GM21381 (cell line): ENCODE data around the gene DMTF1.
"Not testable (repeated sequence)": the region's sequence is repeated elsewhere in the genome, so short reads cannot be mapped to it uniquely, and the experiment has no call there.

Experiments
- ATAC-seq: cut with Tn5 transposase; IDR thresholded peaks from one replicate; pipeline ENCODE4 v1.9.1; 2021; ENCODE audit warnings: mild to moderate bottlenecking, moderate library complexity; ENCODE audit not compliant: unreplicated experiment

The DMTF1 gene

GRCh38 chr7:87220734-87221215, 68.5 kb downstream of the DMTF1 start:
- ATAC-seq, result no peak

GRCh38 chr7:87223666-87224065, 71.4 kb downstream of the DMTF1 start:
- ATAC-seq, result no peak

- no peak for ATAC-seq
Observed at GRCh38 chr7:87225696-87226095, 73.4 kb downstream of the DMTF1 start.

- ATAC-seq, result no peak
Observed at GRCh38 chr7:87226495-87226894, 74.2 kb downstream of the DMTF1 start.

GRCh38 chr7:87231258-87231657, 79.0 kb downstream of the DMTF1 start:
- no peak for ATAC-seq

GRCh38 chr7:87231711-87232110, 79.5 kb downstream of the DMTF1 start:
- ATAC-seq, result no peak

- ATAC-seq, result no peak
Observed at GRCh38 chr7:87234949-87235348, 82.7 kb downstream of the DMTF1 start.

- not testable (repeated sequence) for ATAC-seq
Observed at GRCh38 chr7:87238464-87239051, 86.3 kb downstream of the DMTF1 start.

GRCh38 chr7:87245671-87246070, 93.4 kb downstream of the DMTF1 start:
- ATAC-seq, result not testable (repeated sequence)
